ENCODE data around the gene UFC1. TPM values are rescaled to one million over a fixed set of nuclear protein-coding genes. Genes with fewer than 3 reads are reported as not detected.

UFC1 gene
- total RNA-seq, 2 experiments from 2014 or later: 89.9 to 92.8 TPM

DNA sequence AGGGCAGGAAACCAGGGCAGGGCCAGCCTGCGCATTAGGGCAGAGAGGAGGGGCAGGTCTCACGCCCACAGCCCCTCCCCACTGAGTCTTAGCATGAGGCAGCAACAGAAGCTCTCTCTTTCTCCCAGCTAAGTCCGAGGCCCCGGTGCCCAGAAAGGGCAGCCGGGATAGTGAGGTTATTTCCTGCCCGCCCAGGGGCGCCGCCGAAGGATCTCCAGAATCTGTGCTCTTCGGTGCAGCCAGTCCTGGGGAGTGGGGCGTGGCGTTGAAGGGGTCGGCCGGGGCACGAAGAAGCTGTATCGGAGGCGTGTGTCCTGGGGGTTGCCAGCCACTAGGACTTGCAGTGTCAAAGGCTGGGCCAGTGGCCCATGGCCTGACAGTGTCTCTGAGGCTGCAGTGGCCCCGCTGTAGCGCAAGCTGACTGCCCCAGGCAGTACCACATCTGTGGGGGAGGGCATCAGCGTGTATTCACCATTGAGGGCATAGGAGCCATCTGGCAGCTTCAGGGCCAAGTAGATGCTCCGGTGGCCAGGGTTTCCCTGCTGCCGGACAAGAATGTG is 37.3 kb downstream of the UFC1 start:
- Mint-ChIP-seq H3K27ac (no peak overlapping the region), H3K27me3 (no peaks in the 10 kb centered on the region), H3K4me1 (peaks cover 44% of the 10 kb centered on the region), H3K9me3 (no peaks in the 10 kb centered on the region), H3K4me3 (no peak overlapping the region), H3K36me3 (no peaks in the 10 kb centered on the region)
- DNase-seq: no peak

- Mint-ChIP-seq H3K4me1 (peaks cover 36% of the 10 kb centered on the region), H3K27me3 (no peaks in the 10 kb centered on the region), H3K27ac (no peak overlapping the region), H3K4me3 (no peak overlapping the region), H3K36me3 (no peaks in the 10 kb centered on the region), H3K9me3 (no peaks in the 10 kb centered on the region)
- no peak for DNase-seq
Measured at GRCh38 chr1:161191971-161192370, 38.2 kb downstream of the UFC1 start.

DNA sequence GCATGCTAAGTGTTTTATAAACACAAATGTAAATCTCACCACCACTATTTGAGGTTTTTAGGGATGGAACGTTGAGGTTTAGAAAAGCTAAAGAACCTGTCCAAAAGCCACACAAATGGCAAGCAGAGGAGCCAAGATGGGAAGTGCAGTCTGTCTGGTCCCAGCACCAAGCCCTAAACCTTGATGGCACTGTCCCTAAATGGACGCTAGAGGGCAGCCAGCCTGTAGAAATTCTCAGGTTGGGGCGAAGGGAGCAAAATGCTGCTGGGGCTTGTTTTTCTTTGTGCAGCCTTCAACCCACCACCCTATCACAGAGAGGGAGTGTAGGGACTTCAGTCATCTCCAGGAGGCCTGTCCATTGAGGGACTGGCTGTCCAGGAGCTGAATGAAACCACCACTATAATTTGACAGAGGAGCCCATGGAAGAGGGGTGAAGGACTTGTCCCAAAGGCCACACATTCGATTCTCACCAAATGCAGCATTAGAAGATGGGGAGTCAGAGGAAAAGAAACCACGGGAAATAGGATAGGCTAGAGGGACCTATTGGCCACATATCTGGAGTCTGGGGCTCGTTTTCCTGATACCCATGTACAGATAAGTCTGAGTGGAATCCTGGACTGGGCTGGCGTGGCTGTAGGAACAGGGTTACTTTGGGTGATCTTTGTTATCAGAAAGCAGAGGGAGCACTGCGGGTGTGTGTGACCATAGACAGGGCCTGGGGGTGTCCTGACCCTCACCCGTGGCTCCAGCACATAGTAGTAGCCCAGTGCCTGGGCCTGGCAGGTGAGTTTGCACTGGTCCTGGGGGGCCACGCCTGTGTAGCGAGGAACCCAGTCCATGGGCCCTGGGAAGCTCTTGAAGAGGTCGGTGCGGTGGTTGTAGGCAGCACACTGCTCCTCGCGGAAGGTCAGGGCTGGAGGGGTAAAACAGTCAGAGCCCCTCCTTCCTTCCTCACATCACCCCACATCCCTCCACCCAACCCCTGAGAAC is 39.0 kb downstream of the UFC1 start:
- H3K4me3 Mint-ChIP-seq: no peak overlapping the region
- H3K4me1 Mint-ChIP-seq: peaks cover 28% of the 10 kb centered on the region
- no peaks in the 10 kb centered on the region for H3K36me3 Mint-ChIP-seq
- no peak overlapping the region for H3K27ac Mint-ChIP-seq
- no peaks in the 10 kb centered on the region for H3K9me3 Mint-ChIP-seq
- no peaks in the 10 kb centered on the region for H3K27me3 Mint-ChIP-seq
- DNase-seq: peak; percentile 59

DNA sequence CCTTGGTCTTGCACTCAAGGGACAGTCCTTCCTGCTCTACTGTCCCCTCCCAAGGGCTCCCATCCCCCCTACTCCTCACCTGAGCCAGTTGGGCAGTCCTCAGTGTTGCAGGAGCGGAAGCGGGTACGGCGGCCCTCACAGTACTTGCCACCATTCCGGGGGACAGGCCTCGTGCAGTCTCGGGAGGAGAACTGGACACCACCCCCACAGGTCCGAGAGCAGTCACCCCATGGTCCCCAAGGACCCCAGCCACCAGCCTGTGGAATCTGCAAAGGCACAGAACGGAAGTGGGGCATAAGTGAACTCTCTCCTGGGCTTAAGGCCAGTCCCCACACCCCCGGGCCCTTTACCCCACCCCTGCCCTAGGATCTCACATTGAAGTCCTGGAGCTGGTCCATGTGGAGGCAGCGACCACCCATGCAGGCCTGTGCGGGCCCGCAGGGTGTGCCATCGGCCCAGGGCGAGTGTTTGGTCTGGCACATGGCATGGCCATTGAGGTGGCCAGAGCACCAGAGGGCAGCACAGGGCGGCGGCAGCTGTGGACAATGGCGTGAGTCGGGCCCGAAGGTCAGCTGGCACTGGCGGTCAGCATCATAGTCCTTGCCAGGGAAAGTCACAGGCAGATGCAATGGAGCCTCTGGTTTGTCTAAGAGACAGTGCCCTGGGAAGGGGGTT is 39.9 kb downstream of the UFC1 start:
- no peaks in the 10 kb centered on the region for H3K9me3 Mint-ChIP-seq
- no peak overlapping the region for H3K27ac Mint-ChIP-seq
- H3K27me3 Mint-ChIP-seq: no peaks in the 10 kb centered on the region
- H3K36me3 Mint-ChIP-seq: no peaks in the 10 kb centered on the region
- peaks cover 24% of the 10 kb centered on the region for H3K4me1 Mint-ChIP-seq
- no peak for DNase-seq
- H3K4me3 Mint-ChIP-seq: no peak overlapping the region

DNA sequence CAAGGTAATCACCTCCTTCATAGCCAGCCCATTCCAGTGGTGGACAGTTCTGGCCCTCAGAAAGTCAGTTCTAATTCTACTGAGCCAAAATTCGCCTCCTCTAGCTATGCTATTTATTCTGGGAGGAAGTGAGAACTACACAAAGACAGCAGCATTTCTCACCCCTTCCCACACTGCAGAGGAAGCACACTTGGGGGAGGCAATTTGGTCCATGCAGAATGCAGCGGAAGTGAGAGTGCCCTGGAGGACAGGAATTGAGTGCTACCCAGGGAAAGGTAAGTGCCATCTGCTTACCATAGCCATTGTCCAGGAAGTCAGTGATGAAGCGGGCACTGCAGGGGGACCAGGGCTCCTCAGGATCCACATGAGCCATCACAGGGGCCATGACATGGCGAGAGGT is 41.4 kb downstream of the UFC1 start:
- no peak for DNase-seq
- Mint-ChIP-seq H3K4me3 (no peak overlapping the region), H3K36me3 (no peaks in the 10 kb centered on the region), H3K4me1 (peaks cover 25% of the 10 kb centered on the region), H3K9me3 (no peaks in the 10 kb centered on the region), H3K27me3 (no peaks in the 10 kb centered on the region), H3K27ac (peak overlapping the region; percentile 49)

DNA sequence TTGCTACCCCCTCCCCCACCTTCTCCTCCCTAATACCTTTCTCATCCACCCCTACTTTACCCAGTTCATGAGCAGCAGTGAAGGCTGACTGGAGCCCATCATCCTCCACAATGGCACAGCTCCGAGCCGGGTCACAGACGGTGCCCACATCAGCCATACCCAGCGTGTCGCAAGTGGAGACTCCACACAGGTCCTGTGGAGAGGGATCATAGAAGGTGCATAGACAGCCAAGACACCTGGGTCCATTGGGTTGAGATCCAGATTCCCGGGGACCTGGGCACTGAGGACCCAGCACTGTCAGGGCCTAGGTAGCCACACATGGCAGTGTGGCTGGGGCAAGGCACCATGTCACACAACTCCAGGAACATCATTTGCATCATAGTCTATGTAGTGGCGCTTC is 42.3 kb downstream of the UFC1 start:
- no peaks in the 10 kb centered on the region for H3K36me3 Mint-ChIP-seq
- H3K4me1 Mint-ChIP-seq: peaks cover 33% of the 10 kb centered on the region
- no peak for DNase-seq
- H3K4me3 Mint-ChIP-seq: no peak overlapping the region
- H3K27me3 Mint-ChIP-seq: no peaks in the 10 kb centered on the region
- no peak overlapping the region for H3K27ac Mint-ChIP-seq
- H3K9me3 Mint-ChIP-seq: no peaks in the 10 kb centered on the region

- Mint-ChIP-seq H3K27ac (no peak overlapping the region), H3K4me3 (no peak overlapping the region), H3K4me1 (peaks cover 37% of the 10 kb centered on the region), H3K9me3 (no peaks in the 10 kb centered on the region), H3K27me3 (no peaks in the 10 kb centered on the region), H3K36me3 (no peaks in the 10 kb centered on the region)
- DNase-seq: no peak
Measured at GRCh38 chr1:161196521-161197451, 43.0 kb downstream of the UFC1 start.

- Mint-ChIP-seq H3K36me3 (peaks cover under 1% of the 10 kb centered on the region), H3K4me3 (no peak overlapping the region), H3K4me1 (peaks cover 33% of the 10 kb centered on the region), H3K27ac (no peak overlapping the region), H3K9me3 (no peaks in the 10 kb centered on the region), H3K27me3 (no peaks in the 10 kb centered on the region)
- DNase-seq: no peak
Measured at GRCh38 chr1:161197560-161198193, 43.9 kb downstream of the UFC1 start.

DNA sequence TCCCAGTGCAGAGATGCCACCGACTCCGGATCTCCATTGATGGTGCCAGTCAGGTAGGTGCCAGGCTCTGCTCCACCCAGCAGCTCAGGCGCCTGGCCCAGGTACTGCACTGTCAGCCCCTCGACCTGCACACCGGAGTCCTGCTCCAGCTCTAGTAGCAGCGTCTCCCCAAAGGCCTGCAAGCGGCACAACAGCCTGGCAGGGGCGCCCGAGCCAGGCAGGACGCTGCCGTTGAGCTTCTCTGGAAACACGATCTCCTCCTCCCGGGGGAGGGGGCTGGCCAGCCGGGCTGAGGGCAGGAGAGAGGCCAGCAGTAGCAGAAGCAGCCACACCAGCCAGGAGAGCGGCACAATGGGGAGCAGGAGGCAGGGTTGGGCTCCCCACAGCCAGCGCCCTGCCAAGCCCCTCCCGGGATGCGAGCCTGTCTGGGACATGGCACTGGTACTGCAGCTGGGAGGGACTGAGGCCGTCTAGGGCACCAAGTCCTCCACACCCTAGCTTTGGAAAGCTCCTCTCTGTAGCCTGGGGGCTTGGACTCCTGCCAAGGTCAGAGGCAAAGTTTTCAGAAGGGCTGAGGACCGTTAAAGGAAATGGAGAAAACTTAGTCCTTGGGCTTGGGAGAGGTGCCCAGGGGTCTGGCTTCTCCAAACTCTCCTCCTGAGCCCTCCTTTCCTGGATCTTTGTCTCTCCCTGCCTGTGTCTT is 44.6 kb downstream of the UFC1 start:
- no peak for DNase-seq
- H3K4me1 Mint-ChIP-seq: peaks cover 28% of the 10 kb centered on the region
- H3K27me3 Mint-ChIP-seq: no peaks in the 10 kb centered on the region
- H3K9me3 Mint-ChIP-seq: no peaks in the 10 kb centered on the region
- H3K36me3 Mint-ChIP-seq: peaks cover 3% of the 10 kb centered on the region
- H3K4me3 Mint-ChIP-seq: no peak overlapping the region
- H3K27ac Mint-ChIP-seq: no peak overlapping the region

DNA sequence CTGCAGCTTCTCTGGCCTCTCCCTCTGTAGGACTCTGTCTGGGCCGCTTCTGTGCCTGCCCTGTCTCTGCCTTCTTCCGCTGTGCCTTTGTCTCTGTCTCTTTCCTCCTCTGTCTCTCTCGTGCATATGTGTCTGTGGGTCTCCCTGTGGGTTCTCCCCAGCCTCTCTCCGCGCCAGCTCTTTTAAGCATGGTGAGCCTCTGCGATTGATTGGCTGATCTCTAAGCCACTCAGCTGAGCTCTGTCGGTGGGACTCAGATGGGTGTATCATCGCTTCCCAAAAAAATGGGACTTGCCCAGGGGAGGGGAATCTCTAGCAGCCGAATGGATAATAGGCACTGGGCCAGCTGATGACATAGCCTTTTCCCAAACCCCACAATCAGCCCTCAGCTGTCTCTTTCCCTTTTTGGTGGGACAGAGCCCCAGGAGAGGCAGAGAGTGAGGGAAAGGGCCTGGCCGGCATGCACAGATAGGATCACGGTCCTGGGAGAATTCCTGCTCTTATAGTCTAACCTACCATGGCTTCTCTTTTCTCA is 45.2 kb downstream of the UFC1 start, which contains the start of gene ADAMTS4:
ADAMTS4 (minus strand) TSS at position 158 of the 535 bp plus-strand sequence. CDS start 427 bp downstream, outside the sequence.
- H3K27ac Mint-ChIP-seq: peak within 1 kb of the TSS; percentile 95
- H3K9me3 Mint-ChIP-seq: no peaks in the 10 kb centered on the region
- no peak for DNase-seq
- H3K4me1 Mint-ChIP-seq: peaks cover 33% of the 10 kb centered on the region
- H3K27me3 Mint-ChIP-seq: no peaks in the 10 kb centered on the region
- peak within 1 kb of the TSS; percentile 92 for H3K4me3 Mint-ChIP-seq
- peaks cover 9% of the 10 kb centered on the region for H3K36me3 Mint-ChIP-seq

DNA sequence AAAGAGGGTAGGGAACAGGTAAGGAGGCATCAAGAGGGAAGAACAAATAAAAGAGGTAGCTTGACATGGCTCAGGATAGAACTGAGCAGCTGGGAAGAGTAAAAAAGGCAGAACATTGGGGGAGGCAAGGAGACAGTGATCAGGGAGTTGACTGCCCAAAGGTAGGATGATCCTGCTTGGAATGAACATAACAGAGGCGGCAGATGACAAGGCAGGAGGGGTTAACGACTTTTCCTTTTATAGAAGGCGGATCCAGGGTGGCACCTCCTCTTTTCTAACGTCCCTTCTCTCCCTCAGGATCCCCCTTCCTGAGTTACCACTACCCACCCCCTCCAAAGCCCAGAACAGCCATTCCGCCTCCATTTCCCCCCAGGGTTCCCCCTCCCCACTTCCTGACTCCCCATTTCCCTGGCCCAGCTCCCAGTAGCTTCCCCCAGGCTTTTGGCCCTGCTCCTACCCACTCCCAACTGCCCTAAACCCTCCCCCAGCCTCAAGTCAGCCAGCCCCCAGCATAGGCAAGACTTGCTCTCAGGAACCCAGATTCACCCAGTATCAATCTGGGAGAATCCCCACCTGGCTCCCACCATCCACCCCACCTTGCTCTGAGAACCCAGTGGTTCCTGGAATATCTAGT is 45.8 kb downstream of the UFC1 start:
- no peaks in the 10 kb centered on the region for H3K9me3 Mint-ChIP-seq
- peaks cover 39% of the 10 kb centered on the region for H3K4me1 Mint-ChIP-seq
- H3K27ac Mint-ChIP-seq: peak overlapping the region; percentile 95
- no peak for DNase-seq
- no peaks in the 10 kb centered on the region for H3K27me3 Mint-ChIP-seq
- peaks cover 15% of the 10 kb centered on the region for H3K36me3 Mint-ChIP-seq
- peak overlapping the region; percentile 92 for H3K4me3 Mint-ChIP-seq

DNA sequence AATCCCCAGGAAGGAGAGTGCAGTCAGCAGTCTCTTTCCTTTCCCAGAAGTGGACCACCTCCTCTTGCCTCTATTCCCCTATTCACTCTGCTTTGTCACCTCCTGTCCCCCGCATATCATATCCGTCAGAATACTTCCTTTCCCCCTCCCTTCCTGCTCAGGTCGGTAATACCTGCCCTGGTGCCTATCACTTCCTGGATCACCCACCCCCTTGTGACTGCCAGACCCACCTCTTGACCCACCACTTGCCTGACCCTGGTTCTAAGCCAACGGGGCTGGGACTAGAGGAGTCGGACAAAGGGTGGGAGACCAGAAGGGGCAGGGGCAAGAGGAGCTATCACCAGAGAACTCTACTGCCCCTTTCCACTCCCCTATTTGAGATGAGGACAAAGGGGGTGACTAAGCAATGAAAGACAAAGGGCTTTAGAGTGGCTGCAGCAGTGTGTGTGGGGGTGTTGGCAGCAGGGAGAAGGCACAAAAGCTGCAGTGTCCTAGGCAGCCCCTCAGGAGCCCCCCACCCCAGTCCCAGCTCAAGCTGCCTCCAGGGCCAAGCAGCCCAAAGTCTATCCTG is 46.7 kb downstream of the UFC1 start:
- peaks cover 39% of the 10 kb centered on the region for H3K4me1 Mint-ChIP-seq
- H3K4me3 Mint-ChIP-seq: peak overlapping the region; percentile 92
- no peaks in the 10 kb centered on the region for H3K27me3 Mint-ChIP-seq
- H3K9me3 Mint-ChIP-seq: no peaks in the 10 kb centered on the region
- DNase-seq: peak; percentile 21
- H3K27ac Mint-ChIP-seq: peak overlapping the region; percentile 95
- peaks cover 20% of the 10 kb centered on the region for H3K36me3 Mint-ChIP-seq
